ENCODE results near the gene EML3. TPM values are rescaled to one million over a fixed set of nuclear protein-coding genes. Genes with fewer than 3 reads are reported as not detected.
"Not testable (repeated sequence)": the region's sequence is repeated elsewhere in the genome, so short reads cannot be mapped to it uniquely, and the experiment has no call there.

EML3 gene
- polyA plus RNA-seq, 6 donors from 2014 or later, result 9.7 to 15.5 (median 12.5) TPM

GRCh38 chr11:62571493-62571892 lies 41.1 kb downstream of the EML3 start:
- H3K9me3 Mint-ChIP-seq, result not testable (repeated sequence)
- Mint-ChIP-seq H3K4me1 (peaks cover 38 to 64% (median 61%) of the 10 kb centered on the region in 3 donors), H3K36me3 (peaks cover 17 to 27% of the 10 kb centered on the region in 2 donors)

GRCh38 chr11:62570903-62571302 lies 41.7 kb downstream of the EML3 start:
- Mint-ChIP-seq H3K27ac (peak overlapping the region; percentile 2 to 67 (median 14)), H3K4me3 (peak overlapping the region in 3 of 8 donors; percentile 2 to 76 (median 37)), H3K36me3 (peaks cover 17 to 33% of the 10 kb centered on the region in 2 donors), H3K4me1 (peaks cover 38 to 65% (median 64%) of the 10 kb centered on the region in 3 donors)
- not testable (repeated sequence) for H3K27me3 Mint-ChIP-seq; H3K9me3 Mint-ChIP-seq; ATAC-seq (ENCODE audit: low read depth in 2 of 2); DNase-seq

More at GRCh38 chr11:62571493-62571892, 41.1 kb downstream of the EML3 start:
- Mint-ChIP-seq H3K4me3 (peak overlapping the region in 4 of 8 donors; percentile 3 to 76 (median 28)), H3K27ac (peak overlapping the region in 5 of 6 donors; percentile 1 to 97 (median 23))
- not testable (repeated sequence) for ATAC-seq (ENCODE audit: low read depth in 2 of 2); DNase-seq; H3K27me3 Mint-ChIP-seq

GRCh38 chr11:62569611-62570010 lies 43.0 kb downstream of the EML3 start:
- Mint-ChIP-seq H3K4me3 (no peak overlapping the region), H3K27me3 (no peaks in the 10 kb centered on the region), H3K27ac (peak overlapping the region in 2 of 6 donors; percentile 9 to 59), H3K4me1 (peaks cover 29 to 59% (median 57%) of the 10 kb centered on the region in 3 donors), H3K9me3 (no peaks in the 10 kb centered on the region), H3K36me3 (peaks cover 17 to 33% of the 10 kb centered on the region in 2 donors)
- no peak for DNase-seq
- no peak for ATAC-seq (ENCODE audit: low read depth in 2 of 2)

- H3K27ac Mint-ChIP-seq, result peak overlapping the region; percentile 60 to 90 (median 72)
Measured at GRCh38 chr11:62567018-62567633, 45.4 kb downstream of the EML3 start.

GRCh38 chr11:62566247-62566646 lies 46.3 kb downstream of the EML3 start:
- H3K36me3 Mint-ChIP-seq, result peaks cover 13 to 23% of the 10 kb centered on the region in 2 donors
- H3K27ac Mint-ChIP-seq, result peak overlapping the region in 2 of 6 donors; percentile 74 to 86
- DNase-seq, result no peak
- H3K4me3 Mint-ChIP-seq, result peak overlapping the region in 1 of 8 donors; percentile 36
- H3K27me3 Mint-ChIP-seq, result no peaks in the 10 kb centered on the region
- H3K9me3 Mint-ChIP-seq, result no peaks in the 10 kb centered on the region
- peaks cover 12 to 32% (median 29%) of the 10 kb centered on the region in 3 donors for H3K4me1 Mint-ChIP-seq
- ATAC-seq (ENCODE audit: low read depth in 2 of 2), result no peak

More at GRCh38 chr11:62567018-62567633, 45.4 kb downstream of the EML3 start:
- ATAC-seq (ENCODE audit: low read depth in 2 of 2), result peak in 1 of 2 donors; percentile 78
- Mint-ChIP-seq H3K9me3 (no peaks in the 10 kb centered on the region), H3K27me3 (no peaks in the 10 kb centered on the region), H3K36me3 (peaks cover 14 to 32% of the 10 kb centered on the region in 2 donors), H3K4me1 (peaks cover 15 to 38% (median 35%) of the 10 kb centered on the region in 3 donors), H3K4me3 (peak overlapping the region in 5 of 8 donors; percentile 32 to 69 (median 39))
- DNase-seq, result no peak

GRCh38 chr11:62565100-62565802 lies 47.3 kb downstream of the EML3 start:
- Mint-ChIP-seq H3K4me3 (no peak overlapping the region), H3K4me1 (peaks cover 12 to 31% (median 28%) of the 10 kb centered on the region in 3 donors), H3K27me3 (no peaks in the 10 kb centered on the region), H3K9me3 (no peaks in the 10 kb centered on the region), H3K27ac (peak overlapping the region in 3 of 6 donors; percentile 16 to 78 (median 74)), H3K36me3 (peaks cover 7 to 17% of the 10 kb centered on the region in 2 donors)
- DNase-seq, result no peak
- ATAC-seq (ENCODE audit: low read depth in 2 of 2), result no peak

GRCh38 chr11:62561677-62562230 lies 50.8 kb downstream of the EML3 start:
- H3K9me3 Mint-ChIP-seq; H3K27me3 Mint-ChIP-seq; DNase-seq; ATAC-seq (ENCODE audit: low read depth in 2 of 2): not testable (repeated sequence)
- Mint-ChIP-seq H3K4me3 (peak overlapping the region in 1 of 8 donors; percentile 54), H3K27ac (peak overlapping the region in 3 of 6 donors; percentile 33 to 85 (median 65)), H3K36me3 (peaks cover 11 to 21% of the 10 kb centered on the region in 2 donors), H3K4me1 (peaks cover 22 to 35% (median 28%) of the 10 kb centered on the region in 3 donors)

GRCh38 chr11:62560566-62561103 lies 51.9 kb downstream of the EML3 start:
- Mint-ChIP-seq H3K27ac (peak overlapping the region in 5 of 6 donors; percentile 24 to 88 (median 31)), H3K9me3 (no peaks in the 10 kb centered on the region), H3K36me3 (peaks cover 11 to 12% of the 10 kb centered on the region in 2 donors), H3K4me1 (peaks cover 34 to 36% (median 35%) of the 10 kb centered on the region in 3 donors), H3K4me3 (peak overlapping the region in 1 of 8 donors; percentile 80), H3K27me3 (no peaks in the 10 kb centered on the region)
- ATAC-seq (ENCODE audit: low read depth in 2 of 2) (peak; percentile 26 to 45), DNase-seq (peak; percentile 67)

GRCh38 chr11:62559626-62560025 lies 52.9 kb downstream of the EML3 start:
- Mint-ChIP-seq H3K36me3 (peaks cover 11 to 12% of the 10 kb centered on the region in 2 donors), H3K27ac (peak overlapping the region in 3 of 6 donors; percentile 54 to 81 (median 60)), H3K4me3 (peak overlapping the region in 1 of 8 donors; percentile 61), H3K4me1 (peaks cover 39 to 46% (median 43%) of the 10 kb centered on the region in 3 donors)
- not testable (repeated sequence) for DNase-seq; H3K27me3 Mint-ChIP-seq; H3K9me3 Mint-ChIP-seq; ATAC-seq (ENCODE audit: low read depth in 2 of 2)

- ATAC-seq (ENCODE audit: low read depth in 2 of 2) (no peak), DNase-seq (no peak)
- H3K4me3 Mint-ChIP-seq, result no peak overlapping the region
- no peaks in the 10 kb centered on the region for H3K9me3 Mint-ChIP-seq
- H3K4me1 Mint-ChIP-seq, result peaks cover 43 to 50% (median 47%) of the 10 kb centered on the region in 3 donors
- H3K27ac Mint-ChIP-seq, result peak overlapping the region in 2 of 6 donors; percentile 53 to 60
- peaks cover 11 to 12% of the 10 kb centered on the region in 2 donors for H3K36me3 Mint-ChIP-seq
- H3K27me3 Mint-ChIP-seq, result no peaks in the 10 kb centered on the region
Measured at GRCh38 chr11:62559204-62559603, 53.4 kb downstream of the EML3 start.

- ATAC-seq (ENCODE audit: low read depth in 2 of 2) (no peak), DNase-seq (no peak)
- peaks cover 11 to 12% of the 10 kb centered on the region in 2 donors for H3K36me3 Mint-ChIP-seq
- H3K27ac Mint-ChIP-seq, result peak overlapping the region in 1 of 6 donors; percentile 60
- H3K4me3 Mint-ChIP-seq, result no peak overlapping the region
- peaks cover 48 to 55% (median 53%) of the 10 kb centered on the region in 3 donors for H3K4me1 Mint-ChIP-seq
- no peaks in the 10 kb centered on the region for H3K9me3 Mint-ChIP-seq
- no peaks in the 10 kb centered on the region for H3K27me3 Mint-ChIP-seq
Measured at GRCh38 chr11:62558669-62559068, 53.9 kb downstream of the EML3 start.

- H3K4me1 Mint-ChIP-seq, result peaks cover 64 to 70% (median 69%) of the 10 kb centered on the region in 3 donors
- no peak for ATAC-seq (ENCODE audit: low read depth in 2 of 2)
Measured at GRCh38 chr11:62556875-62557631, 55.5 kb downstream of the EML3 start.

More at GRCh38 chr11:62556875-62557631, 55.5 kb downstream of the EML3 start:
- Mint-ChIP-seq H3K9me3 (no peaks in the 10 kb centered on the region), H3K27me3 (no peaks in the 10 kb centered on the region), H3K27ac (peak overlapping the region; percentile 86 to 100 (median 99)), H3K4me3 (peak overlapping the region; percentile 9 to 94 (median 88)), H3K36me3 (peaks cover 9 to 12% of the 10 kb centered on the region in 2 donors)
- DNase-seq, result no peak

Measured in naive B cell (primary cell).